Measurements from ENCODE around the gene USH1C. TPM values are rescaled to one million over a fixed set of nuclear protein-coding genes. Genes with fewer than 3 reads are reported as not detected.

USH1C gene
- total and polyA plus RNA-seq, 2 of the 13 experiments (the other 11 are each of a cell fraction or from before 2014, with no cell fraction given): not detected

GRCh38 chr11:17533341-17533740 is 10.9 kb downstream of the USH1C start:
- Histone ChIP-seq H3K4me3 (replicated peaks in 1 of 3; ENCODE audit: insufficient read depth in 1 of 3, low read depth in 2 of 3, low read length in 3 of 3) (no peak overlapping the region), H3K4me2 (ENCODE audit: low read depth, low read length) (no peak overlapping the region), H3K27me3 (ENCODE audit: control insufficient read depth in 1 of 2, insufficient read depth in 2 of 2, low read length in 2 of 2) (peaks cover 0 to 28% of the 10 kb centered on the region in 2 experiments; a peak in 4 of 5 replicates), H3K36me3 (replicated peaks in 1 of 2; ENCODE audit: control insufficient read depth in 1 of 2, insufficient read depth in 2 of 2, low read length in 2 of 2) (no peaks in the 10 kb centered on the region), H3K9me3 (ENCODE audit: low read length) (no peaks in the 10 kb centered on the region), H3K9ac (ENCODE audit: insufficient read depth, low read depth, low read length) (no peak overlapping the region), H3K79me2 (ENCODE audit: insufficient read depth, low read length) (no peaks in the 10 kb centered on the region), H3K4me1 (ENCODE audit: insufficient read depth, low read length) (peaks cover 28% of the 10 kb centered on the region), H3K27ac (ENCODE audit: extremely low read length, insufficient read depth, low read length) (no peak overlapping the region), H2AFZ (ENCODE audit: low read length) (no peak overlapping the region), H4K20me1 (ENCODE audit: insufficient read depth, low read length) (no peaks in the 10 kb centered on the region)
- POLR2A ChIA-PET: no interaction called here
- DNase-seq (ENCODE audit: low spot score) (no peak), ATAC-seq (no peak), FAIRE-seq (no peak)
- intact Hi-C loops (cut with micrococcal nuclease; ENCODE audit: unreplicated experiment): no loop called here
- whole genome bisulfite sequencing (ENCODE audit: low lambda C conversion rate): 23% methylated on average over 6 of the region's 6 CpGs
- TF ChIP-seq YEATS2 (CRISPR knock-in tag; IDR thresholded peaks at IDR 0.05; ENCODE audit: borderline replicate concordance): no peak
- TF ChIP-seq, protein P1, sequence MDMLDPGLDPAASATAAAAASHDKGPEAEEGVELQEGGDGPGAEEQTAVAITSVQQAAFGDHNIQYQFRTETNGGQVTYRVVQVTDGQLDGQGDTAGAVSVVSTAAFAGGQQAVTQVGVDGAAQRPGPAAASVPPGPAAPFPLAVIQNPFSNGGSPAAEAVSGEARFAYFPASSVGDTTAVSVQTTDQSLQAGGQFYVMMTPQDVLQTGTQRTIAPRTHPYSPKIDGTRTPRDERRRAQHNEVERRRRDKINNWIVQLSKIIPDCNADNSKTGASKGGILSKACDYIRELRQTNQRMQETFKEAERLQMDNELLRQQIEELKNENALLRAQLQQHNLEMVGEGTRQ (IDR thresholded peaks at IDR 0.05; ENCODE audit: low read depth, low read length): no peak
- TF ChIP-seq, protein P1 (CRISPR knock-in tag; IDR thresholded peaks at IDR 0.05; ENCODE audit: borderline replicate concordance): no peak
- no peak for TF ChIP-seq ZNF800 (CRISPR knock-in tag; IDR thresholded peaks at IDR 0.05)
- TF ChIP-seq ZNF430 (CRISPR knock-in tag; IDR thresholded peaks at IDR 0.05): no peak
- no peak for TF ChIP-seq ASH2L (IDR thresholded peaks at IDR 0.05; ENCODE audit: insufficient read length, low read depth, low read length)
- CTCF ChIA-PET (ENCODE audit: low intra/inter-chr PET ratio, low total read pairs): no interaction called here
- BruUV-seq (replicated peaks): no TSS peak
- in situ Hi-C loops (cut with HindIII; ENCODE audit: extremely low pct_ligation_motif_present, low pct_unique_long_range_greater_than_20kb): no loop called here
